ENCODE data around the gene IL17B. TPM values are rescaled to one million over a fixed set of nuclear protein-coding genes. Genes with fewer than 3 reads are reported as not detected.

Gene IL17B
- total RNA-seq, 1 experiment from 2014 or later, result not detected

DNA sequence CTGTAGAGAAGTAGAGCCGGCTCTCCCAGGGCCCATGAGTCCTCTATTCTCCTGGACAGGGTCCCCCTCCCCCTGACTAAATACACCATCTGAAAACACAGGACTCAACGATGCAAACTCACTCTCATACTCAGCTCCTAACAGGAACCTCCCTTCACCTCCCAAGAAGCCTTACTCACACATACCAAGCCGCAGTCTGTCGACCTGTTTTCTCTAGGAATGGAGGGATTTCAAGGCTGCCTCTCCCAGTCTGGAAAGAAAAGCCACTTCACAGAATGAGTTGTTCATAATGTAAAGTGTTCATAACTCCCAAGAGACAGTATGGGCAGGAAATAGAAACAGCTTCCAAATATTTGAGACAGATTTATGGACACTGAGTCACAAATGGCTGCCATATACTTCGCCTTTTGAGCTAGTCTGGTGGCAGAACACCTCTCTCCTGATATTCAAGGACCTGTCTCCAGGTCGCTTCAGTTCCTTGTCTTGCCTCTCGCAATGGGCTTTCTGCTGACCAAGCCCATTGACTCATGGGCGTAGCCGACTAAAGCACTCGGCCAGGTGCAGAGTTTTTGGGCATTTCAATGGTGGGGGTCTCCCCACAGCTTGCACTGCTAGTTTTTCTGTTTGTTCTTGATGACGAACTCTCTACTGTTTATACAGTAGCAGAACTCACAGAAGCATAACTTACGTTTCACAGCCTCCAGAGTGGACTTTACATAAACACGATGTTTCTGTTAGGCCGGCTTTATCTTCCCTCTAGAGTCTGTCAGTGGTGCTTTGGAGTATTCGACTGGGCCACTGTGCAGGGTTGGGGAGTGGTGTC, 25.0 kb upstream of the IL17B start:
- no peak overlapping the region for H3K4me3 Mint-ChIP-seq
- H3K4me1 Mint-ChIP-seq, result peaks cover 34% of the 10 kb centered on the region
- H3K36me3 Mint-ChIP-seq, result no peaks in the 10 kb centered on the region
- TF ChIP-seq SMAD3 (CRISPR knock-in tag; IDR thresholded peaks at IDR 0.05; ENCODE audit: borderline replicate concordance), result no peak
- TF ChIP-seq TCF7 (CRISPR knock-in tag; IDR thresholded peaks at IDR 0.05; ENCODE audit: low read depth), result no peak
- TF ChIP-seq JAZF1 (CRISPR knock-in tag; IDR thresholded peaks at IDR 0.05), result no peak
- TF ChIP-seq, protein P1, sequence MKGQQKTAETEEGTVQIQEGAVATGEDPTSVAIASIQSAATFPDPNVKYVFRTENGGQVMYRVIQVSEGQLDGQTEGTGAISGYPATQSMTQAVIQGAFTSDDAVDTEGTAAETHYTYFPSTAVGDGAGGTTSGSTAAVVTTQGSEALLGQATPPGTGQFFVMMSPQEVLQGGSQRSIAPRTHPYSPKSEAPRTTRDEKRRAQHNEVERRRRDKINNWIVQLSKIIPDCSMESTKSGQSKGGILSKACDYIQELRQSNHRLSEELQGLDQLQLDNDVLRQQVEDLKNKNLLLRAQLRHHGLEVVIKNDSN (CRISPR knock-in tag; IDR thresholded peaks at IDR 0.05), result no peak
- TF ChIP-seq NFE2L1 (CRISPR knock-in tag; IDR thresholded peaks at IDR 0.05), result no peak
- TF ChIP-seq, protein P2, sequence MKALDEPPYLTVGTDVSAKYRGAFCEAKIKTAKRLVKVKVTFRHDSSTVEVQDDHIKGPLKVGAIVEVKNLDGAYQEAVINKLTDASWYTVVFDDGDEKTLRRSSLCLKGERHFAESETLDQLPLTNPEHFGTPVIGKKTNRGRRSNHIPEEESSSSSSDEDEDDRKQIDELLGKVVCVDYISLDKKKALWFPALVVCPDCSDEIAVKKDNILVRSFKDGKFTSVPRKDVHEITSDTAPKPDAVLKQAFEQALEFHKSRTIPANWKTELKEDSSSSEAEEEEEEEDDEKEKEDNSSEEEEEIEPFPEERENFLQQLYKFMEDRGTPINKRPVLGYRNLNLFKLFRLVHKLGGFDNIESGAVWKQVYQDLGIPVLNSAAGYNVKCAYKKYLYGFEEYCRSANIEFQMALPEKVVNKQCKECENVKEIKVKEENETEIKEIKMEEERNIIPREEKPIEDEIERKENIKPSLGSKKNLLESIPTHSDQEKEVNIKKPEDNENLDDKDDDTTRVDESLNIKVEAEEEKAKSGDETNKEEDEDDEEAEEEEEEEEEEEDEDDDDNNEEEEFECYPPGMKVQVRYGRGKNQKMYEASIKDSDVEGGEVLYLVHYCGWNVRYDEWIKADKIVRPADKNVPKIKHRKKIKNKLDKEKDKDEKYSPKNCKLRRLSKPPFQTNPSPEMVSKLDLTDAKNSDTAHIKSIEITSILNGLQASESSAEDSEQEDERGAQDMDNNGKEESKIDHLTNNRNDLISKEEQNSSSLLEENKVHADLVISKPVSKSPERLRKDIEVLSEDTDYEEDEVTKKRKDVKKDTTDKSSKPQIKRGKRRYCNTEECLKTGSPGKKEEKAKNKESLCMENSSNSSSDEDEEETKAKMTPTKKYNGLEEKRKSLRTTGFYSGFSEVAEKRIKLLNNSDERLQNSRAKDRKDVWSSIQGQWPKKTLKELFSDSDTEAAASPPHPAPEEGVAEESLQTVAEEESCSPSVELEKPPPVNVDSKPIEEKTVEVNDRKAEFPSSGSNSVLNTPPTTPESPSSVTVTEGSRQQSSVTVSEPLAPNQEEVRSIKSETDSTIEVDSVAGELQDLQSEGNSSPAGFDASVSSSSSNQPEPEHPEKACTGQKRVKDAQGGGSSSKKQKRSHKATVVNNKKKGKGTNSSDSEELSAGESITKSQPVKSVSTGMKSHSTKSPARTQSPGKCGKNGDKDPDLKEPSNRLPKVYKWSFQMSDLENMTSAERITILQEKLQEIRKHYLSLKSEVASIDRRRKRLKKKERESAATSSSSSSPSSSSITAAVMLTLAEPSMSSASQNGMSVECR (CRISPR knock-in tag; IDR thresholded peaks at IDR 0.05; ENCODE audit: borderline replicate concordance), result no peak
- TF ChIP-seq KAT7 (CRISPR knock-in tag; IDR thresholded peaks at IDR 0.05; ENCODE audit: borderline replicate concordance), result no peak
- TF ChIP-seq, protein P3, sequence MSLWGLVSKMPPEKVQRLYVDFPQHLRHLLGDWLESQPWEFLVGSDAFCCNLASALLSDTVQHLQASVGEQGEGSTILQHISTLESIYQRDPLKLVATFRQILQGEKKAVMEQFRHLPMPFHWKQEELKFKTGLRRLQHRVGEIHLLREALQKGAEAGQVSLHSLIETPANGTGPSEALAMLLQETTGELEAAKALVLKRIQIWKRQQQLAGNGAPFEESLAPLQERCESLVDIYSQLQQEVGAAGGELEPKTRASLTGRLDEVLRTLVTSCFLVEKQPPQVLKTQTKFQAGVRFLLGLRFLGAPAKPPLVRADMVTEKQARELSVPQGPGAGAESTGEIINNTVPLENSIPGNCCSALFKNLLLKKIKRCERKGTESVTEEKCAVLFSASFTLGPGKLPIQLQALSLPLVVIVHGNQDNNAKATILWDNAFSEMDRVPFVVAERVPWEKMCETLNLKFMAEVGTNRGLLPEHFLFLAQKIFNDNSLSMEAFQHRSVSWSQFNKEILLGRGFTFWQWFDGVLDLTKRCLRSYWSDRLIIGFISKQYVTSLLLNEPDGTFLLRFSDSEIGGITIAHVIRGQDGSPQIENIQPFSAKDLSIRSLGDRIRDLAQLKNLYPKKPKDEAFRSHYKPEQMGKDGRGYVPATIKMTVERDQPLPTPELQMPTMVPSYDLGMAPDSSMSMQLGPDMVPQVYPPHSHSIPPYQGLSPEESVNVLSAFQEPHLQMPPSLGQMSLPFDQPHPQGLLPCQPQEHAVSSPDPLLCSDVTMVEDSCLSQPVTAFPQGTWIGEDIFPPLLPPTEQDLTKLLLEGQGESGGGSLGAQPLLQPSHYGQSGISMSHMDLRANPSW (CRISPR knock-in tag; conservative IDR thresholded peaks at IDR 0.05; ENCODE audit: low read depth), result no peak
- TF ChIP-seq, protein P4, sequence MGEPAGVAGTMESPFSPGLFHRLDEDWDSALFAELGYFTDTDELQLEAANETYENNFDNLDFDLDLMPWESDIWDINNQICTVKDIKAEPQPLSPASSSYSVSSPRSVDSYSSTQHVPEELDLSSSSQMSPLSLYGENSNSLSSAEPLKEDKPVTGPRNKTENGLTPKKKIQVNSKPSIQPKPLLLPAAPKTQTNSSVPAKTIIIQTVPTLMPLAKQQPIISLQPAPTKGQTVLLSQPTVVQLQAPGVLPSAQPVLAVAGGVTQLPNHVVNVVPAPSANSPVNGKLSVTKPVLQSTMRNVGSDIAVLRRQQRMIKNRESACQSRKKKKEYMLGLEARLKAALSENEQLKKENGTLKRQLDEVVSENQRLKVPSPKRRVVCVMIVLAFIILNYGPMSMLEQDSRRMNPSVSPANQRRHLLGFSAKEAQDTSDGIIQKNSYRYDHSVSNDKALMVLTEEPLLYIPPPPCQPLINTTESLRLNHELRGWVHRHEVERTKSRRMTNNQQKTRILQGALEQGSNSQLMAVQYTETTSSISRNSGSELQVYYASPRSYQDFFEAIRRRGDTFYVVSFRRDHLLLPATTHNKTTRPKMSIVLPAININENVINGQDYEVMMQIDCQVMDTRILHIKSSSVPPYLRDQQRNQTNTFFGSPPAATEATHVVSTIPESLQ (CRISPR knock-in tag; IDR thresholded peaks at IDR 0.05), result no peak
- TF ChIP-seq, protein P5, sequence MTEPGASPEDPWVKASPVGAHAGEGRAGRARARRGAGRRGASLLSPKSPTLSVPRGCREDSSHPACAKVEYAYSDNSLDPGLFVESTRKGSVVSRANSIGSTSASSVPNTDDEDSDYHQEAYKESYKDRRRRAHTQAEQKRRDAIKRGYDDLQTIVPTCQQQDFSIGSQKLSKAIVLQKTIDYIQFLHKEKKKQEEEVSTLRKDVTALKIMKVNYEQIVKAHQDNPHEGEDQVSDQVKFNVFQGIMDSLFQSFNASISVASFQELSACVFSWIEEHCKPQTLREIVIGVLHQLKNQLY (CRISPR knock-in tag; IDR thresholded peaks at IDR 0.05), result no peak
- TF ChIP-seq, protein P6, sequence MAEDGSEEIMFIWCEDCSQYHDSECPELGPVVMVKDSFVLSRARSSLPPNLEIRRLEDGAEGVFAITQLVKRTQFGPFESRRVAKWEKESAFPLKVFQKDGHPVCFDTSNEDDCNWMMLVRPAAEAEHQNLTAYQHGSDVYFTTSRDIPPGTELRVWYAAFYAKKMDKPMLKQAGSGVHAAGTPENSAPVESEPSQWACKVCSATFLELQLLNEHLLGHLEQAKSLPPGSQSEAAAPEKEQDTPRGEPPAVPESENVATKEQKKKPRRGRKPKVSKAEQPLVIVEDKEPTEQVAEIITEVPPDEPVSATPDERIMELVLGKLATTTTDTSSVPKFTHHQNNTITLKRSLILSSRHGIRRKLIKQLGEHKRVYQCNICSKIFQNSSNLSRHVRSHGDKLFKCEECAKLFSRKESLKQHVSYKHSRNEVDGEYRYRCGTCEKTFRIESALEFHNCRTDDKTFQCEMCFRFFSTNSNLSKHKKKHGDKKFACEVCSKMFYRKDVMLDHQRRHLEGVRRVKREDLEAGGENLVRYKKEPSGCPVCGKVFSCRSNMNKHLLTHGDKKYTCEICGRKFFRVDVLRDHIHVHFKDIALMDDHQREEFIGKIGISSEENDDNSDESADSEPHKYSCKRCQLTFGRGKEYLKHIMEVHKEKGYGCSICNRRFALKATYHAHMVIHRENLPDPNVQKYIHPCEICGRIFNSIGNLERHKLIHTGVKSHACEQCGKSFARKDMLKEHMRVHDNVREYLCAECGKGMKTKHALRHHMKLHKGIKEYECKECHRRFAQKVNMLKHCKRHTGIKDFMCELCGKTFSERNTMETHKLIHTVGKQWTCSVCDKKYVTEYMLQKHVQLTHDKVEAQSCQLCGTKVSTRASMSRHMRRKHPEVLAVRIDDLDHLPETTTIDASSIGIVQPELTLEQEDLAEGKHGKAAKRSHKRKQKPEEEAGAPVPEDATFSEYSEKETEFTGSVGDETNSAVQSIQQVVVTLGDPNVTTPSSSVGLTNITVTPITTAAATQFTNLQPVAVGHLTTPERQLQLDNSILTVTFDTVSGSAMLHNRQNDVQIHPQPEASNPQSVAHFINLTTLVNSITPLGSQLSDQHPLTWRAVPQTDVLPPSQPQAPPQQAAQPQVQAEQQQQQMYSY (CRISPR knock-in tag; IDR thresholded peaks at IDR 0.05), result no peak
- TF ChIP-seq PRRX2 (CRISPR knock-in tag; IDR thresholded peaks at IDR 0.05), result no peak
- TF ChIP-seq, protein P7, sequence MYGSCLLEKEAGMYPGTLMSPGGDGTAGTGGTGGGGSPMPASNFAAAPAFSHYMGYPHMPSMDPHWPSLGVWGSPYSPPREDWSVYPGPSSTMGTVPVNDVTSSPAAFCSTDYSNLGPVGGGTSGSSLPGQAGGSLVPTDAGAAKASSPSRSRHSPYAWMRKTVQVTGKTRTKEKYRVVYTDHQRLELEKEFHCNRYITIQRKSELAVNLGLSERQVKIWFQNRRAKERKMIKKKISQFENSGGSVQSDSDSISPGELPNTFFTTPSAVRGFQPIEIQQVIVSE (CRISPR knock-in tag; IDR thresholded peaks at IDR 0.05; ENCODE audit: borderline replicate concordance), result no peak
- TF ChIP-seq, protein P8, sequence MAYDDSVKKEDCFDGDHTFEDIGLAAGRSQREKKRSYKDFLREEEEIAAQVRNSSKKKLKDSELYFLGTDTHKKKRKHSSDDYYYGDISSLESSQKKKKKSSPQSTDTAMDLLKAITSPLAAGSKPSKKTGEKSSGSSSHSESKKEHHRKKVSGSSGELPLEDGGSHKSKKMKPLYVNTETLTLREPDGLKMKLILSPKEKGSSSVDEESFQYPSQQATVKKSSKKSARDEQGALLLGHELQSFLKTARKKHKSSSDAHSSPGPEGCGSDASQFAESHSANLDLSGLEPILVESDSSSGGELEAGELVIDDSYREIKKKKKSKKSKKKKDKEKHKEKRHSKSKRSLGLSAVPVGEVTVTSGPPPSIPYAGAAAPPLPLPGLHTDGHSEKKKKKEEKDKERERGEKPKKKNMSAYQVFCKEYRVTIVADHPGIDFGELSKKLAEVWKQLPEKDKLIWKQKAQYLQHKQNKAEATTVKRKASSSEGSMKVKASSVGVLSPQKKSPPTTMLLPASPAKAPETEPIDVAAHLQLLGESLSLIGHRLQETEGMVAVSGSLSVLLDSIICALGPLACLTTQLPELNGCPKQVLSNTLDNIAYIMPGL (CRISPR knock-in tag; IDR thresholded peaks at IDR 0.05), result no peak
- TF ChIP-seq IRF2 (CRISPR knock-in tag; IDR thresholded peaks at IDR 0.05; ENCODE audit: borderline replicate concordance, low read depth), result no peak
- TF ChIP-seq, protein P9, sequence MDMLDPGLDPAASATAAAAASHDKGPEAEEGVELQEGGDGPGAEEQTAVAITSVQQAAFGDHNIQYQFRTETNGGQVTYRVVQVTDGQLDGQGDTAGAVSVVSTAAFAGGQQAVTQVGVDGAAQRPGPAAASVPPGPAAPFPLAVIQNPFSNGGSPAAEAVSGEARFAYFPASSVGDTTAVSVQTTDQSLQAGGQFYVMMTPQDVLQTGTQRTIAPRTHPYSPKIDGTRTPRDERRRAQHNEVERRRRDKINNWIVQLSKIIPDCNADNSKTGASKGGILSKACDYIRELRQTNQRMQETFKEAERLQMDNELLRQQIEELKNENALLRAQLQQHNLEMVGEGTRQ (CRISPR knock-in tag; IDR thresholded peaks at IDR 0.05), result no peak
- POLR2A ChIA-PET, result no interaction called here
- H3K9me3 Mint-ChIP-seq, result no peaks in the 10 kb centered on the region
- CTCF ChIA-PET, result interaction anchor here (0.7 to 5.7 kb wide), 6 partner anchors 22 to 38 kb away, joined by 3 to 45 read pairs (median 3); partner anchors contain the start of gene IL17B
- DNase-seq (ENCODE audit: low spot score), result no peak
- H3K27ac Mint-ChIP-seq, result no peak overlapping the region
- no peaks in the 10 kb centered on the region; the same call in 1 of the 2 replicates for H3K27me3 Mint-ChIP-seq (ENCODE audit: low read depth)
- no peak for ATAC-seq
